IMR-90 (cell line): ENCODE data around the gene ATP8B2. TPM values are rescaled to one million over a fixed set of nuclear protein-coding genes. Genes with fewer than 3 reads are reported as not detected.

ENCODE experiments used
- ATAC-seq: fragments of 200-7000 bp; cut with Tn5 transposase; 2 replicates; pipeline ENCODE4 v1.9.1; 2020; ENCODE audit warnings: low read depth, mild to moderate bottlenecking, moderate library complexity
- BruUV-seq: library from RNA; stranded (reverse); fragments of 400-500 nt; replicated peaks from 2 replicates; lab custom pipeline; 2021; lab: Mats Ljungman, UMichigan
- CTCF ChIA-PET: fragments of 300-600 bp; formaldehyde crosslinking; extraction: SDS; loops from one replicate; lab custom pipeline; 2021; ENCODE audit warnings: antibody characterized with exemption; lab: Yijun Ruan, JAX
- POLR2A ChIA-PET: fragments of 300-600 bp; sonication (Branson Sonifier 250); formaldehyde crosslinking; loops from one replicate; lab custom pipeline; 2022; ENCODE audit warnings: antibody characterized with exemption; ENCODE audit not compliant: unreplicated experiment; lab: Charles Lee
- DNase-seq: peaks from one replicate; pipeline ENCODE4 v3.0.0; 2013
- H2AFZ ChIP-seq: replicated peaks from 2 replicates; pipeline ENCODE3; 2013; ENCODE audit warnings: low read length, mild to moderate bottlenecking; ENCODE audit not compliant: poor library complexity
- H2AK5ac ChIP-seq: 2 replicates; pipeline ENCODE4 v1.6.1; 2013; ENCODE audit warnings: low read depth, low read length, inconsistent platforms
- H2AK9ac ChIP-seq: replicated peaks from 2 replicates; pipeline ENCODE3; 2013; ENCODE audit warnings: mild to moderate bottlenecking, low read depth, low read length, moderate library complexity; ENCODE audit not compliant: poor library complexity
- H2BK120ac ChIP-seq: 2 replicates; pipeline ENCODE4 v1.6.1; 2013; ENCODE audit warnings: low read depth, low read length, inconsistent platforms
- H2BK15ac ChIP-seq: 3 replicates; pipeline ENCODE4 v1.6.1; 2013; ENCODE audit warnings: low read depth, low read length, inconsistent platforms
- H2BK20ac ChIP-seq: 2 replicates; pipeline ENCODE4 v1.6.1; 2013; ENCODE audit warnings: low read depth, mild to moderate bottlenecking, inconsistent platforms, low read length, moderate library complexity
- H2BK5ac ChIP-seq: 2 replicates; pipeline ENCODE4 v1.6.1; 2013; ENCODE audit warnings: mild to moderate bottlenecking, low read depth, low read length, inconsistent platforms; ENCODE audit not compliant: poor library complexity, severe bottlenecking
- H3K14ac ChIP-seq: replicated peaks from 2 replicates; pipeline ENCODE4 v1.6.1; 2013; ENCODE audit warnings: low read depth, low read length, inconsistent platforms
- H3K18ac ChIP-seq: 2 replicates; pipeline ENCODE4 v1.6.1; 2013; ENCODE audit warnings: low read depth, low read length, control low read depth
- H3K23ac ChIP-seq: 2 replicates; pipeline ENCODE4 v1.6.1; 2013; ENCODE audit warnings: low read depth, low read length, inconsistent platforms
- H3K27ac ChIP-seq: 2 replicates; pipeline ENCODE4 v1.5.1; 2013; ENCODE audit warnings: mild to moderate bottlenecking, control low read depth, low read length; ENCODE audit not compliant: insufficient read depth
- H3K27me3 ChIP-seq: 2 replicates; pipeline ENCODE4 v1.6.1; 2013; ENCODE audit warnings: low read length; ENCODE audit not compliant: control insufficient read depth, insufficient read depth
- H3K36me3 ChIP-seq: 2 replicates; pipeline ENCODE4 v1.6.1; 2013; ENCODE audit warnings: low read length, mixed read lengths; ENCODE audit not compliant: control insufficient read depth, insufficient read depth
- H3K4ac ChIP-seq: 2 replicates; pipeline ENCODE4 v1.6.1; 2013; ENCODE audit warnings: low read depth, low read length, inconsistent platforms
- H3K4me1 ChIP-seq: 2 replicates; pipeline ENCODE4 v1.6.1; 2013; ENCODE audit warnings: low read length, mixed read lengths; ENCODE audit not compliant: control insufficient read depth, insufficient read depth
- H3K4me2 ChIP-seq: 2 replicates; pipeline ENCODE4 v1.6.1; 2013; ENCODE audit warnings: low read depth, mild to moderate bottlenecking, control low read depth, low read length, moderate library complexity
- H3K4me3 ChIP-seq: 2 replicates; pipeline ENCODE4 v1.5.1; 2013; ENCODE audit warnings: low read depth, mild to moderate bottlenecking, control low read depth, low read length, moderate library complexity; ENCODE audit not compliant: insufficient read depth
- H3K56ac ChIP-seq: 2 replicates; pipeline ENCODE4 v1.6.1; 2013; ENCODE audit warnings: low read length, inconsistent platforms; ENCODE audit not compliant: insufficient read depth; ENCODE audit errors: extremely low read depth
- H3K79me1 ChIP-seq, 2 experiments: 2 replicates each; pipeline ENCODE4 v1.6.1; 2013; ENCODE audit warnings: low read length in 2 of 2, inconsistent platforms in 1 of 2, low read depth in 1 of 2
- H3K9ac ChIP-seq: 2 replicates; pipeline ENCODE4 v1.6.1; 2013; ENCODE audit warnings: low read depth, low read length, control low read depth
- H3K9me1 ChIP-seq: 2 replicates; pipeline ENCODE4 v1.6.1; 2013; ENCODE audit warnings: low read length, inconsistent platforms; ENCODE audit not compliant: insufficient read depth
- H3K9me3 ChIP-seq: 2 replicates; pipeline ENCODE4 v1.6.1; 2013; ENCODE audit warnings: low read length; ENCODE audit not compliant: control insufficient read depth, insufficient read depth
- H4K20me1 ChIP-seq: 2 replicates; pipeline ENCODE4 v1.6.1; 2013; ENCODE audit warnings: low read length, inconsistent platforms; ENCODE audit not compliant: insufficient read depth
- H4K5ac ChIP-seq: 2 replicates; pipeline ENCODE4 v1.6.1; 2013; ENCODE audit warnings: mild to moderate bottlenecking, low read depth, low read length, control low read depth
- H4K8ac ChIP-seq, 2 experiments: 2 replicates each; pipeline ENCODE4 v1.6.1; 2013; ENCODE audit warnings: low read depth in 2 of 2, low read length in 2 of 2, control low read depth in 1 of 2, inconsistent platforms in 1 of 2
- H4K91ac ChIP-seq: 2 replicates; pipeline ENCODE4 v1.6.1; 2013; ENCODE audit warnings: low read depth, low read length, inconsistent platforms; ENCODE audit not compliant: insufficient read depth
- BHLHE40 ChIP-seq: fragments of 150-350 bp; IDR thresholded peaks from 2 replicates; pipeline ENCODE4 v1.6.1; 2016; ENCODE audit warnings: mild to moderate bottlenecking, low read depth, low read length
- CHD1 ChIP-seq: IDR thresholded peaks from 2 replicates; pipeline ENCODE4 v1.6.1; 2012; ENCODE audit warnings: low read depth, low read length, improper control_type of control experiment
- FOS ChIP-seq: fragments of 150-350 bp; IDR thresholded peaks from 2 replicates; pipeline ENCODE4 v1.6.1; 2016; ENCODE audit warnings: low read depth, low read length
- MAZ ChIP-seq: IDR thresholded peaks from 2 replicates; pipeline ENCODE4 v1.6.1; 2012; ENCODE audit warnings: low read depth, mild to moderate bottlenecking, low read length, improper control_type of control experiment, moderate library complexity, borderline replicate concordance
- MXI1 ChIP-seq: IDR thresholded peaks from 2 replicates; pipeline ENCODE4 v1.6.1; 2012; ENCODE audit warnings: low read depth, mild to moderate bottlenecking, low read length, moderate library complexity, borderline replicate concordance
- RFX5 ChIP-seq: IDR thresholded peaks from 2 replicates; pipeline ENCODE4 v1.8.0; 2012; ENCODE audit warnings: low read depth, mild to moderate bottlenecking, low read length, moderate library complexity
- SMC3 ChIP-seq: fragments of 150-350 bp; IDR thresholded peaks from 2 replicates; pipeline ENCODE4 v1.6.1; 2016; ENCODE audit warnings: low read depth, mild to moderate bottlenecking, antibody characterized with exemption, low read length, moderate library complexity
- WGBS, 2 experiments: methylation state at CpG; one replicate each; pipeline versions ENCODE4 v1.1.5 to v1.1.7; 2013; ENCODE audit warnings: missing lambda C conversion rate in 2 of 2; ENCODE audit not compliant: insufficient read length in 1 of 2; ENCODE audit errors: extremely low coverage in 2 of 2; 5-methylcytosine and 5-hydroxymethylcytosine counted together
- dilution Hi-C: fragments of 300-500 bp; cut with HindIII; formaldehyde crosslinking; loops from one replicate; pipeline ENCODE4 v1.14.3; 2018; ENCODE audit warnings: low sequenced_read_pairs; ENCODE audit not compliant: unreplicated experiment
- in situ Hi-C: fragments of 300-500 bp; cut with MboI; formaldehyde crosslinking; loops from 3 replicates; pipeline ENCODE4 v1.14.3; 2019; ENCODE audit warnings: low sequenced_read_pairs, inconsistent platforms, mixed read lengths
- intact Hi-C: fragments of 100-400 bp; cut with micrococcal nuclease; formaldehyde crosslinking; loops from 2 replicates; pipeline ENCODE4 v1.10.0; 2022
- polyA plus RNA-seq, 3 experiments: library from polyadenylated mRNA; depleted of rRNA; stranded (reverse); fragments of >200 nt; gene quantifications; 2 replicates each; pipeline ENCODE4 v1.2.3, GENCODE V29; 2012; ENCODE audit warnings: low replicate concordance in 1 of 3
- total RNA-seq: library from RNA; depleted of rRNA; stranded (reverse); fragments of >200 nt; gene quantifications from 2 replicates; pipeline ENCODE4 v1.2.3, GENCODE V29; 2012
- TF ChIP-seq, protein P1 (sequence below): conservative IDR thresholded peaks from 2 replicates; pipeline ENCODE4 v1.5.1; 2012; ENCODE audit warnings: mild to moderate bottlenecking, low read depth, low read length, improper control_type of control experiment
- TF ChIP-seq, protein P2 (sequence below): fragments of 150-350 bp; IDR thresholded peaks from 2 replicates; pipeline ENCODE4 v1.6.1; 2016; ENCODE audit warnings: low read depth, mild to moderate bottlenecking, low read length, moderate library complexity, borderline replicate concordance
- TF ChIP-seq, protein P3 (sequence below): fragments of 150-350 bp; IDR thresholded peaks from 2 replicates; pipeline ENCODE4 v1.6.1; 2017; ENCODE audit warnings: mild to moderate bottlenecking, antibody characterized with exemption, low read length, low read depth

Gene ATP8B2
- total and polyA plus RNA-seq, 2 of the 4 experiments (the other 2 are of a cell fraction): 79.4 to 91.0 TPM

DNA sequence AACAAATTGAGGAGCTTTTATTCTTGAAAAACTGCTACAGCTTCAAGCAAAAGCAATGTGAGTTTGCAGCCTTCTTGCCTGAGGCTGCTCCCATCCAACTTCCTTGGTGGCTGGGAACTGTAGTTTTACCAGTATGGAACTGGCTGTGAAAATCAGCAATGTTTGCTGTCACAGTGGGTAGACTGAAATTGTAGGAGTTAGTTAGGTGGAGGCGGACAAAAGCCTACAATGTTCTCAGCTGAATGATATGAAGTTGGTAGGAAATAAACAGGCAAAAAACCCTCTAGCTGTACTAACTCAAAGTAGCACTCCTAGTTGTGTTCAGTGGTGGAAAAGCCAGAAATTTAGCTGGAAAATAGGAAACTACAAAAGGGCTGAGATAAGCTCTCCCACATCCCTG is 34.4 kb upstream of the ATP8B2 start:
- TF ChIP-seq BHLHE40 (no peak), SMC3 (no peak), MAZ (no peak), CHD1 (no peak), MXI1 (no peak), FOS (no peak), RFX5 (no peak)
- TF ChIP-seq, protein P1, sequence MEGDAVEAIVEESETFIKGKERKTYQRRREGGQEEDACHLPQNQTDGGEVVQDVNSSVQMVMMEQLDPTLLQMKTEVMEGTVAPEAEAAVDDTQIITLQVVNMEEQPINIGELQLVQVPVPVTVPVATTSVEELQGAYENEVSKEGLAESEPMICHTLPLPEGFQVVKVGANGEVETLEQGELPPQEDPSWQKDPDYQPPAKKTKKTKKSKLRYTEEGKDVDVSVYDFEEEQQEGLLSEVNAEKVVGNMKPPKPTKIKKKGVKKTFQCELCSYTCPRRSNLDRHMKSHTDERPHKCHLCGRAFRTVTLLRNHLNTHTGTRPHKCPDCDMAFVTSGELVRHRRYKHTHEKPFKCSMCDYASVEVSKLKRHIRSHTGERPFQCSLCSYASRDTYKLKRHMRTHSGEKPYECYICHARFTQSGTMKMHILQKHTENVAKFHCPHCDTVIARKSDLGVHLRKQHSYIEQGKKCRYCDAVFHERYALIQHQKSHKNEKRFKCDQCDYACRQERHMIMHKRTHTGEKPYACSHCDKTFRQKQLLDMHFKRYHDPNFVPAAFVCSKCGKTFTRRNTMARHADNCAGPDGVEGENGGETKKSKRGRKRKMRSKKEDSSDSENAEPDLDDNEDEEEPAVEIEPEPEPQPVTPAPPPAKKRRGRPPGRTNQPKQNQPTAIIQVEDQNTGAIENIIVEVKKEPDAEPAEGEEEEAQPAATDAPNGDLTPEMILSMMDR: no peak
- TF ChIP-seq, protein P2, sequence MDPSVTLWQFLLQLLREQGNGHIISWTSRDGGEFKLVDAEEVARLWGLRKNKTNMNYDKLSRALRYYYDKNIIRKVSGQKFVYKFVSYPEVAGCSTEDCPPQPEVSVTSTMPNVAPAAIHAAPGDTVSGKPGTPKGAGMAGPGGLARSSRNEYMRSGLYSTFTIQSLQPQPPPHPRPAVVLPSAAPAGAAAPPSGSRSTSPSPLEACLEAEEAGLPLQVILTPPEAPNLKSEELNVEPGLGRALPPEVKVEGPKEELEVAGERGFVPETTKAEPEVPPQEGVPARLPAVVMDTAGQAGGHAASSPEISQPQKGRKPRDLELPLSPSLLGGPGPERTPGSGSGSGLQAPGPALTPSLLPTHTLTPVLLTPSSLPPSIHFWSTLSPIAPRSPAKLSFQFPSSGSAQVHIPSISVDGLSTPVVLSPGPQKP: no peak
- TF ChIP-seq, protein P3, sequence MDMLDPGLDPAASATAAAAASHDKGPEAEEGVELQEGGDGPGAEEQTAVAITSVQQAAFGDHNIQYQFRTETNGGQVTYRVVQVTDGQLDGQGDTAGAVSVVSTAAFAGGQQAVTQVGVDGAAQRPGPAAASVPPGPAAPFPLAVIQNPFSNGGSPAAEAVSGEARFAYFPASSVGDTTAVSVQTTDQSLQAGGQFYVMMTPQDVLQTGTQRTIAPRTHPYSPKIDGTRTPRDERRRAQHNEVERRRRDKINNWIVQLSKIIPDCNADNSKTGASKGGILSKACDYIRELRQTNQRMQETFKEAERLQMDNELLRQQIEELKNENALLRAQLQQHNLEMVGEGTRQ: no peak
- H3K23ac ChIP-seq: no peak overlapping the region
- H3K9ac ChIP-seq: no peak overlapping the region
- no peak overlapping the region for H2AK5ac ChIP-seq
- no TSS peak for BruUV-seq
- no peaks in the 10 kb centered on the region for H3K79me1 ChIP-seq
- H4K20me1 ChIP-seq: no peaks in the 10 kb centered on the region
- no peak overlapping the region for H2BK5ac ChIP-seq
- H3K4me2 ChIP-seq: no peak overlapping the region
- no peak for ATAC-seq
- H3K56ac ChIP-seq: no peak overlapping the region
- in situ Hi-C loops: no loop called here
- no peak overlapping the region for H2BK120ac ChIP-seq
- H4K91ac ChIP-seq: no peak overlapping the region
- no peak overlapping the region for H2AFZ ChIP-seq
- no CpG with 5 or more reads among the region's 1 CpG for WGBS, 2 experiments
- dilution Hi-C loops: no loop called here
- DNase-seq: no peak
- H3K4me1 ChIP-seq: no peaks in the 10 kb centered on the region
- H4K8ac ChIP-seq: no peak overlapping the region
- no peak overlapping the region for H2BK15ac ChIP-seq
- no peak overlapping the region for H4K5ac ChIP-seq
- CTCF ChIA-PET: no interaction called here
- no peak overlapping the region for H3K4me3 ChIP-seq
- H2BK20ac ChIP-seq: no peak overlapping the region
- H3K14ac ChIP-seq: no peak overlapping the region
- H3K27ac ChIP-seq: no peak overlapping the region
- no peak overlapping the region for H3K18ac ChIP-seq
- POLR2A ChIA-PET: interaction anchor here (0.6 kb wide), 1 partner anchor 75 kb away, joined by 5 read pairs; no protein-coding TSS in a partner anchor
- intact Hi-C loops: no loop called here
- H3K4ac ChIP-seq: no peak overlapping the region
- peaks cover 15% of the 10 kb centered on the region for H3K9me3 ChIP-seq
- H2AK9ac ChIP-seq: no peak overlapping the region
- peaks cover 4% of the 10 kb centered on the region for H3K27me3 ChIP-seq
- H3K36me3 ChIP-seq: no peaks in the 10 kb centered on the region
- no peaks in the 10 kb centered on the region for H3K9me1 ChIP-seq
